Measurements from ENCODE around the gene SULF2.

DNA sequence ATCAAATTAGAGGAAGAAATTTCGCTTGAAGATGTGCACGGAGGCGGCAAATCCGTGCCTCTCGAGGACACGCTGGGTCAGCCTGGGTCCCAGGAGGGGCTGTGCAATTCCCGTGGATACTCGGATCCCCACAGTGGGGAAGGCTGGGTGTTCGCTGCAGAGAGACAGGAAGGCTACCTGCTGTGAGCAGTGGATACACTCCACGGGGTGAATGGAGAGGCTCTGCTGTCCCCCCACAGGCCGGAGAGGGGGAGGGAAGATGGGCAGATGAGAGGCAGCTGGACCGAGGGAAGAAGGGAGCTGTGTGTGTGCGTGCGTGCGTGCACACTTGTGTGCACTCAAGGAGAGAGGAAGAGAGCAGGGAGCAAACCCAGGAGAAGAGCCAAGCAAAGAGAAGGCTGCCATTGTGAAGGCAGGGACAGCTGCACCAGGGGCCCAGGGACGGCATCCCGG, 57.3 kb downstream of the SULF2 start:
- TF ChIP-seq POLR2AphosphoS5 (IDR thresholded peaks at IDR 0.05; ENCODE audit: low read depth) (no peak), SPI1 (IDR thresholded peaks at IDR 0.05; ENCODE audit: borderline replicate concordance, low read depth) (no peak; the same call in 1 of the 2 replicates)
- TF ChIP-seq, protein P1, sequence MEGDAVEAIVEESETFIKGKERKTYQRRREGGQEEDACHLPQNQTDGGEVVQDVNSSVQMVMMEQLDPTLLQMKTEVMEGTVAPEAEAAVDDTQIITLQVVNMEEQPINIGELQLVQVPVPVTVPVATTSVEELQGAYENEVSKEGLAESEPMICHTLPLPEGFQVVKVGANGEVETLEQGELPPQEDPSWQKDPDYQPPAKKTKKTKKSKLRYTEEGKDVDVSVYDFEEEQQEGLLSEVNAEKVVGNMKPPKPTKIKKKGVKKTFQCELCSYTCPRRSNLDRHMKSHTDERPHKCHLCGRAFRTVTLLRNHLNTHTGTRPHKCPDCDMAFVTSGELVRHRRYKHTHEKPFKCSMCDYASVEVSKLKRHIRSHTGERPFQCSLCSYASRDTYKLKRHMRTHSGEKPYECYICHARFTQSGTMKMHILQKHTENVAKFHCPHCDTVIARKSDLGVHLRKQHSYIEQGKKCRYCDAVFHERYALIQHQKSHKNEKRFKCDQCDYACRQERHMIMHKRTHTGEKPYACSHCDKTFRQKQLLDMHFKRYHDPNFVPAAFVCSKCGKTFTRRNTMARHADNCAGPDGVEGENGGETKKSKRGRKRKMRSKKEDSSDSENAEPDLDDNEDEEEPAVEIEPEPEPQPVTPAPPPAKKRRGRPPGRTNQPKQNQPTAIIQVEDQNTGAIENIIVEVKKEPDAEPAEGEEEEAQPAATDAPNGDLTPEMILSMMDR (IDR thresholded peaks at IDR 0.05; ENCODE audit: insufficient read depth, low read length) = no peak
